CD14-positive monocyte (primary cell): ENCODE results near the gene SYCP2L. TPM values are rescaled to one million over a fixed set of nuclear protein-coding genes. Genes with fewer than 3 reads are reported as not detected.
A peak's percentile ranks its signal among the peaks of the same experiment; 100 is the strongest.

Experiments
- DNase-seq, 3 donors: peaks; one replicate each; pipeline ENCODE4 v3.0.0-alpha.2; 2011 to 2022
- H2AFZ ChIP-seq: 2 replicates; pipeline ENCODE4 v1.6.0; 2012; ENCODE audit warnings: mild to moderate bottlenecking, low read depth, low read length, inconsistent platforms; ENCODE audit not compliant: insufficient read depth, poor library complexity, severe bottlenecking
- H3K27ac ChIP-seq, 2 donors: 1 replicate in 1 of 2; 2 replicates in 1 of 2; pipeline ENCODE4 v1.5.1; 2012 to 2013; ENCODE audit warnings: low read length in 2 of 2, control low read depth in 1 of 2, inconsistent platforms in 1 of 2, low read depth in 1 of 2, mild to moderate bottlenecking in 1 of 2
- H3K27me3 ChIP-seq, 2 donors: one replicate each; pipeline versions ENCODE4 v1.6.0 to v1.6.1; 2011 to 2013; ENCODE audit warnings: low read length in 2 of 2; ENCODE audit not compliant: control insufficient read depth in 2 of 2, insufficient read depth in 2 of 2
- H3K36me3 ChIP-seq, 2 donors: replicated peaks in 1 of 2; 1 replicate in 1 of 2; 2 replicates in 1 of 2; pipeline versions ENCODE4 v1.5.1 to v1.6.1; 2012 to 2013; ENCODE audit warnings: low read length in 2 of 2, control low read depth in 1 of 2, inconsistent platforms in 1 of 2, mild to moderate bottlenecking in 1 of 2; ENCODE audit not compliant: insufficient read depth in 2 of 2, control insufficient read depth in 1 of 2
- H3K4me1 ChIP-seq, 2 donors: 1 replicate in 1 of 2; 2 replicates in 1 of 2; pipeline versions ENCODE4 v1.5.1 to v1.6.1; 2012 to 2013; ENCODE audit warnings: low read length in 2 of 2, control low read depth in 1 of 2, inconsistent platforms in 1 of 2, mild to moderate bottlenecking in 1 of 2, moderate library complexity in 1 of 2; ENCODE audit not compliant: insufficient read depth in 2 of 2, control insufficient read depth in 1 of 2
- H3K4me2 ChIP-seq: replicated peaks from 2 replicates; pipeline ENCODE3; 2012; ENCODE audit warnings: low read length, moderate library complexity, mild to moderate bottlenecking; ENCODE audit not compliant: poor library complexity, severe bottlenecking; ENCODE audit errors: extremely low read depth
- H3K4me3 ChIP-seq, 3 experiments: fragments of 200-600 bp in 1 of 3; sonication (generic) in 1 of 3; replicated peaks in 1 of 3; 1 replicate in 2 of 3; 2 replicates in 1 of 3; pipeline ENCODE4 v1.5.1; 2011 to 2013; ENCODE audit warnings: low read length in 3 of 3, mild to moderate bottlenecking in 3 of 3, control low read depth in 2 of 3, low read depth in 2 of 3, inconsistent platforms in 1 of 3, moderate library complexity in 1 of 3
- H3K79me2 ChIP-seq: 2 replicates; pipeline ENCODE4 v1.6.0; 2012; ENCODE audit warnings: mild to moderate bottlenecking, control low read depth, inconsistent platforms, low read length, moderate library complexity; ENCODE audit not compliant: insufficient read depth
- H3K9ac ChIP-seq: 2 replicates; pipeline ENCODE4 v1.6.0; 2017; ENCODE audit warnings: low read length, mild to moderate bottlenecking; ENCODE audit not compliant: insufficient read depth, poor library complexity, severe bottlenecking
- H3K9me3 ChIP-seq, 2 donors: replicated peaks in 1 of 2; 1 replicate in 1 of 2; 2 replicates in 1 of 2; pipeline versions ENCODE4 v1.5.1 to v1.6.1; 2012 to 2013; ENCODE audit warnings: low read length in 2 of 2, control low read depth in 1 of 2; ENCODE audit not compliant: control insufficient read depth in 1 of 2, insufficient read depth in 1 of 2
- H4K20me1 ChIP-seq: 2 replicates; pipeline ENCODE4 v1.6.0; 2012; ENCODE audit warnings: mild to moderate bottlenecking, low read length, control low read depth, moderate library complexity; ENCODE audit not compliant: insufficient read depth
- H3K27ac Mint-ChIP-seq, 7 donors: one replicate each; pipeline ENCODE4 v1.8.0; 2020; ENCODE audit warnings: mild to moderate bottlenecking in 7 of 7, mixed read lengths in 7 of 7, moderate library complexity in 6 of 7, inconsistent platforms in 2 of 7
- H3K27me3 Mint-ChIP-seq, 3 donors: one replicate each; pipeline ENCODE4 v1.8.0; 2021 to 2022; ENCODE audit warnings: low read depth in 3 of 3, mild to moderate bottlenecking in 3 of 3, mixed read lengths in 3 of 3, moderate library complexity in 3 of 3, inconsistent platforms in 1 of 3
- H3K36me3 Mint-ChIP-seq, 2 donors: one replicate each; pipeline ENCODE4 v1.8.0; 2020; ENCODE audit warnings: mixed read lengths in 2 of 2, inconsistent platforms in 1 of 2, mild to moderate bottlenecking in 1 of 2
- H3K4me1 Mint-ChIP-seq: one replicate; pipeline ENCODE4 v1.8.0; 2020; ENCODE audit warnings: mild to moderate bottlenecking, mixed read lengths
- H3K4me3 Mint-ChIP-seq, 2 donors: one replicate each; pipeline ENCODE4 v1.8.0; 2020; ENCODE audit warnings: mild to moderate bottlenecking in 2 of 2, mixed read lengths in 2 of 2, moderate library complexity in 1 of 2
- H3K9me3 Mint-ChIP-seq, 7 donors: one replicate each; pipeline ENCODE4 v1.8.0; 2020 to 2022; ENCODE audit warnings: mixed read lengths in 7 of 7, mild to moderate bottlenecking in 6 of 7, moderate library complexity in 6 of 7, inconsistent platforms in 2 of 7
- WGBS: methylation state at CpG from one replicate; pipeline ENCODE4 v1.1.5; 2013; ENCODE audit warnings: missing lambda C conversion rate; ENCODE audit not compliant: insufficient coverage; 5-methylcytosine and 5-hydroxymethylcytosine counted together
- intact Hi-C, 2 donors: fragments of 100-400 bp; cut with micrococcal nuclease; formaldehyde crosslinking; loops; one replicate each; pipeline versions ENCODE4 v1.15.0 to v1.15.1; 2023
- polyA plus RNA-seq, 3 donors: library from polyadenylated mRNA; depleted of rRNA in 1 of 3; unstranded in 2 of 3; stranded (reverse) in 1 of 3; fragments of 300-500 nt in 2 of 3; fragments of >200 nt in 1 of 3; fragmentation: Illumina TruSeq in 2 of 3; gene quantifications; 1 replicate in 2 of 3; 2 replicates in 1 of 3; pipeline ENCODE4 v1.2.3, GENCODE V29; 2012 to 2021
- TF ChIP-seq, protein P1 (sequence below): fragments of 200-600 bp; IDR thresholded peaks from one replicate; pipeline ENCODE4 v1.8.0; 2022; ENCODE audit warnings: antibody characterized with exemption, mild to moderate bottlenecking

SYCP2L gene
- polyA plus RNA-seq, 3 donors = 0.08 TPM; not detected in 2

DNA sequence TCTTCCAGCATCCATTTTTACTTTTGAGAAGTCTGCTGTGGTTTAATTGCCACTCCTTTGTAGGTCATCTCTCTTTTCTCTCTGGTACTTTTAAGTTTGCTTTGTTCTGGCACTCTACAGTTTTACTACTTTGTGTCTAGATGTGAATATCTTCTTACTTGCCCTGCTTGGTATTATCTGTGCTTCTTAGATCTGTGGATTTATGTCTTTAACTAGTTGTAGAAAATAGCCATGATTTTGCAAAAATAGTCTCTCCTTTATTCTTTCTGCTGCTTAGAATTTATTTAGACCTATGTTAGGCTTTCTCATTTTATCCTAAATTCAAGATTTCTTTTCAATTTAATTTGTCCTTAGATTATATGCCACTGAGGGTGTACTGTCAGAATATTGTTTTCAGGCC is 43.3 kb upstream of the SYCP2L start:
- Mint-ChIP-seq H3K27ac (no peak overlapping the region), H3K4me3 (no peak overlapping the region)
- TF ChIP-seq, protein P1, sequence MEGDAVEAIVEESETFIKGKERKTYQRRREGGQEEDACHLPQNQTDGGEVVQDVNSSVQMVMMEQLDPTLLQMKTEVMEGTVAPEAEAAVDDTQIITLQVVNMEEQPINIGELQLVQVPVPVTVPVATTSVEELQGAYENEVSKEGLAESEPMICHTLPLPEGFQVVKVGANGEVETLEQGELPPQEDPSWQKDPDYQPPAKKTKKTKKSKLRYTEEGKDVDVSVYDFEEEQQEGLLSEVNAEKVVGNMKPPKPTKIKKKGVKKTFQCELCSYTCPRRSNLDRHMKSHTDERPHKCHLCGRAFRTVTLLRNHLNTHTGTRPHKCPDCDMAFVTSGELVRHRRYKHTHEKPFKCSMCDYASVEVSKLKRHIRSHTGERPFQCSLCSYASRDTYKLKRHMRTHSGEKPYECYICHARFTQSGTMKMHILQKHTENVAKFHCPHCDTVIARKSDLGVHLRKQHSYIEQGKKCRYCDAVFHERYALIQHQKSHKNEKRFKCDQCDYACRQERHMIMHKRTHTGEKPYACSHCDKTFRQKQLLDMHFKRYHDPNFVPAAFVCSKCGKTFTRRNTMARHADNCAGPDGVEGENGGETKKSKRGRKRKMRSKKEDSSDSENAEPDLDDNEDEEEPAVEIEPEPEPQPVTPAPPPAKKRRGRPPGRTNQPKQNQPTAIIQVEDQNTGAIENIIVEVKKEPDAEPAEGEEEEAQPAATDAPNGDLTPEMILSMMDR = no peak

DNA sequence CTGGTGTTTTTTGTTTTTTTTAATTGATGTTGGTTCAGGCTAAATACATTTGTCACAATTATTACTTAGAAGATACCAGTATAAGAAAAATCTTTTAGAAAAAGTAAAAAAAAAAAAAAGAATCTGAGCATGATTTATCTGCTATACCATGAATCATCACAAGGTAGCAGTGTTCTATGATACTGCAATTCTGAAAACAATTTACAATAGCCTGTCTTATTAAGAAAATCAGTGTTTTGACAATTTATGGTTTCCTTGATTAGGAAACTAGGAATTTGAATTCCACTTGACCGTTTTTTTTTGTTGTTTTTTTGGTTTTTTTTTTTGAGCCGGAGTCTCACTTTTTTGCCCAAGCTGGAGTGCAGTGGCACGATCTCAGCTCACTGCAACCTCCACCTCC is 39.2 kb upstream of the SYCP2L start:
- Histone ChIP-seq H3K9ac (no peak overlapping the region), H3K4me3 (no peak overlapping the region), H3K36me3 (no peaks in the 10 kb centered on the region), H2AFZ (no peak overlapping the region), H3K27ac (no peak overlapping the region), H3K4me2 (no peak overlapping the region), H4K20me1 (no peaks in the 10 kb centered on the region), H3K4me1 (no peaks in the 10 kb centered on the region), H3K9me3 (peaks cover 4 to 5% of the 10 kb centered on the region in 2 donors), H3K27me3 (peaks cover 0 to 3% of the 10 kb centered on the region in 2 donors), H3K79me2 (no peaks in the 10 kb centered on the region)
- no peaks in the 10 kb centered on the region for H3K36me3 Mint-ChIP-seq
- H3K27ac Mint-ChIP-seq = no peak overlapping the region
- peaks cover 3 to 11% (median 6%) of the 10 kb centered on the region in 7 donors for H3K9me3 Mint-ChIP-seq
- no peaks in the 10 kb centered on the region for H3K4me1 Mint-ChIP-seq
- TF ChIP-seq, protein P1 = peak; percentile 58
- intact Hi-C loops = loop anchor here in 1 of 2 donors (10.0 kb wide), 1 partner anchor 727 kb away; no protein-coding TSS in a partner anchor
- DNase-seq = no peak
- no peak overlapping the region for H3K4me3 Mint-ChIP-seq
- H3K27me3 Mint-ChIP-seq = peaks cover 9 to 25% (median 14%) of the 10 kb centered on the region in 3 donors
- WGBS = no CpG with 5 or more reads among the region's 3 CpGs

More for the DNA sequence above, 43.3 kb upstream of the SYCP2L start:
- no peak for DNase-seq
- H3K4me2 ChIP-seq = no peak overlapping the region
- Mint-ChIP-seq H3K4me1 (peaks cover 7% of the 10 kb centered on the region), H3K9me3 (peaks cover 0 to 6% (median 0%) of the 10 kb centered on the region in 7 donors), H3K36me3 (no peaks in the 10 kb centered on the region), H3K27me3 (peaks cover 21 to 30% (median 25%) of the 10 kb centered on the region in 3 donors)
- peaks cover 7 to 15% of the 10 kb centered on the region in 2 donors for H3K27me3 ChIP-seq
- no peak overlapping the region for H3K27ac ChIP-seq
- H4K20me1 ChIP-seq = no peaks in the 10 kb centered on the region
- H3K9me3 ChIP-seq = no peaks in the 10 kb centered on the region
- no peak overlapping the region for H3K4me3 ChIP-seq
- H3K4me1 ChIP-seq = peaks cover 8 to 10% of the 10 kb centered on the region in 2 donors
- no peaks in the 10 kb centered on the region for H3K79me2 ChIP-seq
- intact Hi-C loops = loop anchor here in 1 of 2 donors (10.0 kb wide), 1 partner anchor 731 kb away; no protein-coding TSS in a partner anchor
- H3K36me3 ChIP-seq = no peaks in the 10 kb centered on the region
- no peak overlapping the region for H3K9ac ChIP-seq
- H2AFZ ChIP-seq = no peak overlapping the region
